ENCODE data around the gene TEKT1. TPM values are rescaled to one million over a fixed set of nuclear protein-coding genes. Genes with fewer than 3 reads are reported as not detected.

Gene TEKT1
- total RNA-seq, 1 experiment from 2014 or later, result not detected

DNA sequence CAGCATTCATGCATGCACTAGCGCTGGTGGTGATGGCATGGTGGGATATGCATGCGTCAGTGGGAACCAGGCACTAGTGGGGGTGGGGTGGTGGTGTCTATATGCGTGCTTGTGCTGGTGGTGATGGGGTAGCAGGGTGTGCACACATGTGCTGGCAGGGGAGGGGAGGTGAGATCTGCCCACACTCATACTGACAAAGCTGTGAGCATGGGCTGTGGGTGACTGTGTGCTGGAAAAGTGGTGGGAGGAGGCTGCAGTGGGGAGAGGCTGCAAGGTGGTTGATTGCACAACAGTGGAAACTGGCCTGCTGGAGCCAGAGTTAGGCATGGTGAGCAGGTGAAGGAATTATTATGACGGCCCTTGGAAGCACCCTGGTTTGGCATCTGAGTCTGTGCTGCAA lies 31.3 kb upstream of the TEKT1 start:
- Histone ChIP-seq H3K14ac (ENCODE audit: insufficient read depth, low read length) (no peak overlapping the region), H3K27me3 (ENCODE audit: insufficient read depth, low read length) (no peaks in the 10 kb centered on the region), H3T11ph (ENCODE audit: low read length) (no peak overlapping the region), H2AK5ac (ENCODE audit: insufficient read length, low read length) (no peak overlapping the region), H2BK12ac (ENCODE audit: insufficient read length, low read depth, low read length) (no peak overlapping the region), H2BK5ac (ENCODE audit: insufficient read length, low read length) (no peak overlapping the region), H2BK20ac (ENCODE audit: low read depth, low read length, poor library complexity, severe bottlenecking) (no peak overlapping the region), H3K79me2 (ENCODE audit: insufficient read depth, low read length) (peaks cover 13% of the 10 kb centered on the region; the same call in 1 of the 2 replicates), H3K23ac (ENCODE audit: insufficient read length, low read depth, low read length) (no peak overlapping the region), H3K9ac (ENCODE audit: extremely low read depth, insufficient read length, low read length) (no peak overlapping the region), H3K4ac (ENCODE audit: low read depth, low read length) (no peak overlapping the region), H4K5ac (ENCODE audit: insufficient read length, low read depth, low read length) (no peak overlapping the region), H3K23me2 (ENCODE audit: insufficient read length, low read depth, low read length, poor library complexity, severe bottlenecking) (no peaks in the 10 kb centered on the region), H4K20me1 (ENCODE audit: control insufficient read depth, insufficient read depth, insufficient read length) (no peaks in the 10 kb centered on the region), H3K18ac (ENCODE audit: insufficient read length, low read depth, low read length) (no peak overlapping the region), H3K4me2 (ENCODE audit: insufficient read depth, insufficient read length, low read length) (no peak overlapping the region), H3K4me1 (ENCODE audit: insufficient read depth, low read length) (no peaks in the 10 kb centered on the region; the same call in 1 of the 2 replicates), H4K91ac (ENCODE audit: insufficient read length, low read depth, low read length) (no peak overlapping the region), H2BK15ac (ENCODE audit: low read depth, low read length) (no peak overlapping the region), H4K8ac (replicated peaks; ENCODE audit: insufficient read length, low read depth, low read length) (no peak overlapping the region), H3K79me1 (ENCODE audit: insufficient read depth, low read depth, low read length, poor library complexity, severe bottlenecking) (peaks cover 2% of the 10 kb centered on the region), H3K9me3 (ENCODE audit: control insufficient read depth, low read depth, low read length) (no peaks in the 10 kb centered on the region), H3K56ac (ENCODE audit: insufficient read length, low read depth, low read length) (no peak overlapping the region), H2BK120ac (ENCODE audit: low read depth, low read length, poor library complexity, severe bottlenecking) (no peak overlapping the region), H2AFZ (ENCODE audit: low read length) (no peak overlapping the region), H3K27ac (ENCODE audit: insufficient read length, low read depth, low read length) (no peak overlapping the region)
- H3K4me1 Mint-ChIP-seq, result peaks cover 0 to 9% of the 10 kb centered on the region in 2 experiments; a peak in 2 of 4 replicates
- no peaks in the 10 kb centered on the region; a peak in 2 of 5 replicates for H3K9me3 Mint-ChIP-seq
- TF ChIP-seq, protein P1, sequence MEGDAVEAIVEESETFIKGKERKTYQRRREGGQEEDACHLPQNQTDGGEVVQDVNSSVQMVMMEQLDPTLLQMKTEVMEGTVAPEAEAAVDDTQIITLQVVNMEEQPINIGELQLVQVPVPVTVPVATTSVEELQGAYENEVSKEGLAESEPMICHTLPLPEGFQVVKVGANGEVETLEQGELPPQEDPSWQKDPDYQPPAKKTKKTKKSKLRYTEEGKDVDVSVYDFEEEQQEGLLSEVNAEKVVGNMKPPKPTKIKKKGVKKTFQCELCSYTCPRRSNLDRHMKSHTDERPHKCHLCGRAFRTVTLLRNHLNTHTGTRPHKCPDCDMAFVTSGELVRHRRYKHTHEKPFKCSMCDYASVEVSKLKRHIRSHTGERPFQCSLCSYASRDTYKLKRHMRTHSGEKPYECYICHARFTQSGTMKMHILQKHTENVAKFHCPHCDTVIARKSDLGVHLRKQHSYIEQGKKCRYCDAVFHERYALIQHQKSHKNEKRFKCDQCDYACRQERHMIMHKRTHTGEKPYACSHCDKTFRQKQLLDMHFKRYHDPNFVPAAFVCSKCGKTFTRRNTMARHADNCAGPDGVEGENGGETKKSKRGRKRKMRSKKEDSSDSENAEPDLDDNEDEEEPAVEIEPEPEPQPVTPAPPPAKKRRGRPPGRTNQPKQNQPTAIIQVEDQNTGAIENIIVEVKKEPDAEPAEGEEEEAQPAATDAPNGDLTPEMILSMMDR (conservative IDR thresholded peaks at IDR 0.05), result no peak
- whole genome bisulfite sequencing (ENCODE audit: extremely low coverage, insufficient read length, low lambda C conversion rate), result no CpG with 5 or more reads among the region's 4 CpGs
- H3K36me3 Mint-ChIP-seq (ENCODE audit: insufficient read depth in 1 of 3, low read depth in 3 of 3), result peaks cover 0 to 7% (median 3%) of the 10 kb centered on the region in 3 experiments; a peak in 3 of 7 replicates
- H3K27me3 Mint-ChIP-seq (ENCODE audit: low read depth), result no peaks in the 10 kb centered on the region; the same call in 1 of the 2 replicates
- no peak for DNase-seq
- H3K27ac Mint-ChIP-seq, result no peak overlapping the region
- no peak overlapping the region for H3K4me3 Mint-ChIP-seq
